ENCODE measurements around the gene CRYGN.

The CRYGN gene

DNA sequence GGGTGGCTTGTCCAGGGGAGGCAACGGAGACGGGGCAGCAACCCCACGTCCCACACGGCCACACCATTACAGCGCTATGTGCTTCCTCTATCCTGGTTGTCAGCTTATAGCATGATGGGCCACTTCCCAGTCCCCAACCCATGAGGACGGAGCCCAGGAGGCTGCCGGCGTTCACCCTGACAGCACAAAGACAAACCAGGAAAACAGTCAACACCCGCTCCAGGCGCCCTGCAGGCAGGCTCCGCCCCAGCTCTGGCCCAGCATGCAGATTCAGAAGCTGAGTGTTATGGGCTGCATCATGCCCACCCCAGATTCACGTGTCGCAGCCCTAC is 44.9 kb downstream of the CRYGN start:
- Histone ChIP-seq H3F3A (ENCODE audit: low read depth) (no peaks in the 10 kb centered on the region), H3K4me2 (ENCODE audit: low read depth, low read length, poor library complexity, severe bottlenecking) (no peak overlapping the region), H3K9me3 (ENCODE audit: insufficient read depth, low read depth, low read length) (no peaks in the 10 kb centered on the region), H3K4me3 (ENCODE audit: low read length, poor library complexity, severe bottlenecking) (no peak overlapping the region), H4K20me1 (ENCODE audit: insufficient read depth, low read length, poor library complexity, severe bottlenecking) (no peaks in the 10 kb centered on the region), H3K9ac (ENCODE audit: low read depth, low read length, poor library complexity, severe bottlenecking) (no peak overlapping the region), H3K9me2 (replicated peaks; ENCODE audit: low read depth, low read length) (no peaks in the 10 kb centered on the region), H3K79me2 (ENCODE audit: insufficient read depth, low read length) (no peaks in the 10 kb centered on the region), H3K27me3 (ENCODE audit: insufficient read depth, low read length, poor library complexity, severe bottlenecking) (no peaks in the 10 kb centered on the region), H3K36me3 (ENCODE audit: insufficient read depth, low read length) (no peaks in the 10 kb centered on the region), H2AFZ (ENCODE audit: low read length) (no peak overlapping the region), H3K4me1 (ENCODE audit: insufficient read depth, low read length, poor library complexity, severe bottlenecking) (peaks cover 11% of the 10 kb centered on the region)
- TF ChIP-seq, protein P1, sequence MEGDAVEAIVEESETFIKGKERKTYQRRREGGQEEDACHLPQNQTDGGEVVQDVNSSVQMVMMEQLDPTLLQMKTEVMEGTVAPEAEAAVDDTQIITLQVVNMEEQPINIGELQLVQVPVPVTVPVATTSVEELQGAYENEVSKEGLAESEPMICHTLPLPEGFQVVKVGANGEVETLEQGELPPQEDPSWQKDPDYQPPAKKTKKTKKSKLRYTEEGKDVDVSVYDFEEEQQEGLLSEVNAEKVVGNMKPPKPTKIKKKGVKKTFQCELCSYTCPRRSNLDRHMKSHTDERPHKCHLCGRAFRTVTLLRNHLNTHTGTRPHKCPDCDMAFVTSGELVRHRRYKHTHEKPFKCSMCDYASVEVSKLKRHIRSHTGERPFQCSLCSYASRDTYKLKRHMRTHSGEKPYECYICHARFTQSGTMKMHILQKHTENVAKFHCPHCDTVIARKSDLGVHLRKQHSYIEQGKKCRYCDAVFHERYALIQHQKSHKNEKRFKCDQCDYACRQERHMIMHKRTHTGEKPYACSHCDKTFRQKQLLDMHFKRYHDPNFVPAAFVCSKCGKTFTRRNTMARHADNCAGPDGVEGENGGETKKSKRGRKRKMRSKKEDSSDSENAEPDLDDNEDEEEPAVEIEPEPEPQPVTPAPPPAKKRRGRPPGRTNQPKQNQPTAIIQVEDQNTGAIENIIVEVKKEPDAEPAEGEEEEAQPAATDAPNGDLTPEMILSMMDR (conservative IDR thresholded peaks at IDR 0.05; ENCODE audit: low read length), result no peak
- TF ChIP-seq EZH2phosphoT487 (IDR thresholded peaks at IDR 0.05; ENCODE audit: borderline replicate concordance), result no peak

DNA sequence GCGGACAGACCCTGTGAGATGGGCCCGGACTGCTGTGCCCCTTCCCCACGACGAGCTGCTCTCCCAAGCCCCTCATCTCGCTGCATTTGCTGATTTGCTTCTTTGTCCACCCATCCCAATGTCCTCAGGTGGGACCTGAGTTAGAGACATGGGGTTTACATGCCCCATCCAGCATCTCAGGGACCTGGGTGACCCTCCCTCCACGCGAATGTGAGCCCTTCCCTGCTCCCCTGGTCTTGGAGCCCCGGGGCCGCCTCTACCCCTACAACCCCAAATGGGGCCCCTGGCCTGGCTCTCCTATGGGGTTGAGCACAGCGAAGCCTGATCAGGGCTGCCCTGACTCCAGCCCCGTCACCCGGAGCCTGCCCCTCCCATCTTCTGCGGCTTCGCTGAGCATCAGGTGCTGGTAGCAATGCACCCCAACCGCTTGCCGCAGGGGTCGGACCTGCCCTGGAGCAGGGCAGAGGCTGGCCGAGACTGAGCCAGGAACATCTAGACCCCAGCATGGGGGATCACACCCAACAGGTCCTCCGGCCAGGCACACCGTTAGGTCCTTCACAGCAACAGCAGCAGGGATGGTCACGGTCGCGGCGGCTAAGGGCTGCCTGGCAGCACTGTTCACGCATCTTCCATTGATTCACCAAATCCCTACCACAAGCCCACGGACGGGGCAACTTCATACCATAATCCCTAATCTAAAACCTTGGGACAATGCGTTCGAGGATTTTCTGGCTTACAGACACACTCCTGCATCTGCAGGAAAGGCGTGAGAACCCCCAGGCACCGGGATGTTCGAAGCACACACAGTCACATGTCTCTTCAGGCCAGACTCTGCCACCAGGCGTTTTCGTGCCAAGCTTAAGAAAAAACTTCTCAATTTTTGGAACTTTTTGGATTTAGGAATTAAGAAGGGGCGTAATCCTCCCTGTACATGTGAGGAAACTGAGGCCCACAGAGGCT is 45.6 kb downstream of the CRYGN start:
- Histone ChIP-seq H4K20me1 (ENCODE audit: insufficient read depth, low read length, poor library complexity, severe bottlenecking) (no peaks in the 10 kb centered on the region), H2AFZ (ENCODE audit: low read length) (no peak overlapping the region), H3K4me3 (ENCODE audit: low read length, poor library complexity, severe bottlenecking) (no peak overlapping the region), H3K9ac (ENCODE audit: low read depth, low read length, poor library complexity, severe bottlenecking) (no peak overlapping the region), H3K4me2 (ENCODE audit: low read depth, low read length, poor library complexity, severe bottlenecking) (peak overlapping the region; percentile 31), H3K79me2 (ENCODE audit: insufficient read depth, low read length) (no peaks in the 10 kb centered on the region), H3F3A (ENCODE audit: low read depth) (no peaks in the 10 kb centered on the region), H3K9me3 (ENCODE audit: insufficient read depth, low read depth, low read length) (no peaks in the 10 kb centered on the region), H3K36me3 (ENCODE audit: insufficient read depth, low read length) (no peaks in the 10 kb centered on the region), H3K27me3 (ENCODE audit: insufficient read depth, low read length, poor library complexity, severe bottlenecking) (no peaks in the 10 kb centered on the region), H3K4me1 (ENCODE audit: insufficient read depth, low read length, poor library complexity, severe bottlenecking) (peaks cover 11% of the 10 kb centered on the region), H3K9me2 (replicated peaks; ENCODE audit: low read depth, low read length) (no peaks in the 10 kb centered on the region)
- TF ChIP-seq EZH2phosphoT487 (IDR thresholded peaks at IDR 0.05; ENCODE audit: borderline replicate concordance), result no peak
- TF ChIP-seq, protein P1 (conservative IDR thresholded peaks at IDR 0.05; ENCODE audit: low read length), result no peak

DNA sequence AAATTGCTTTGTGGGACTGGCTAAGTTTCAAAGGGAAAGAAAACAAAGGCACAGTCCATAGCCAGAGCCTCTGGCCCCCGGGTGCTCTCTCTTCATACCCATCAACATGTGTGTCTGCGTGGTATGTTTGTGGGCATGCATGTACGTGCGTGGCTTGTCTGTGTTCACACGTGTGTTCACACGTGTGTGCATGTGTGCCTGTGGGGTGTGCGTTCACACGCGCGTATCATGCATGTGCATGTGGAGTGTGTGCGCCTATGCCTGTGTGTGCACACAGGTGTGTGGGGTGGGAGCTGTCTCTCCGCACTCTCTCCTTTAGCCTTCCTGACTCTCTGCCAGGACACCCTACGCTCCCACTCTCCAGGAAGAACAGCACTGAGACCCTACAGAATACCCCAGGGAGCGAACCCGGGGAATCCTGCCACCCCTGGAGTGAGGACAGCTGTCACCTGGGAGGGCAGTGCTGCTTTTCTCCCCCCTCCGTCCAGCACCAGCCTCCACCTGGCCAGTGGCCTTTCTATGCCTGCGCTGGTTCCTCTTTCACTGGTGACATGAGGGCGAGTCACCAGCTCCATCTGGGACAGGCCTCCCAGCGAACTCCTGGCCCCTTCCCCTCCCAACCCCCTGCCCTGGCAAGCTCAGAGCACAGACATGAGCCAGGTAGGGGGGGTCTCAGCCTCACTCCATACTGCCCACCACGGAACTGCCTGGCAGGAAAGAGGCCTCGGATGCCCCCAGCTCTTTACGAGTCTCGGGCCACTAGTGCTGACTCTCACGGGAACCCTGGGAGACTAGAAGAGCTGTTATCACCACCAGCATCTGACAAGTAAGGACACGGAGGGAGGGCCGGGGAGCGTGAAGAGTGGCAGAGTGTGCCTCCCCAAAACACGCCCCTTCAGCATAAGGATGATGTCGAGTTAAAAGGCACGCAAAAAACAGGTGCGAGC is 46.6 kb downstream of the CRYGN start:
- H3K4me2 ChIP-seq (ENCODE audit: low read depth, low read length, poor library complexity, severe bottlenecking), result peak overlapping the region; percentile 31
- H3K79me2 ChIP-seq (ENCODE audit: insufficient read depth, low read length), result no peaks in the 10 kb centered on the region
- no peaks in the 10 kb centered on the region for H3K9me3 ChIP-seq (ENCODE audit: insufficient read depth, low read depth, low read length)
- H4K20me1 ChIP-seq (ENCODE audit: insufficient read depth, low read length, poor library complexity, severe bottlenecking), result no peaks in the 10 kb centered on the region
- H3K36me3 ChIP-seq (ENCODE audit: insufficient read depth, low read length), result no peaks in the 10 kb centered on the region
- no peak overlapping the region for H2AFZ ChIP-seq (ENCODE audit: low read length)
- no peaks in the 10 kb centered on the region for H3K27me3 ChIP-seq (ENCODE audit: insufficient read depth, low read length, poor library complexity, severe bottlenecking)
- no peaks in the 10 kb centered on the region for H3F3A ChIP-seq (ENCODE audit: low read depth)
- peaks cover 11% of the 10 kb centered on the region for H3K4me1 ChIP-seq (ENCODE audit: insufficient read depth, low read length, poor library complexity, severe bottlenecking)
- H3K4me3 ChIP-seq (ENCODE audit: low read length, poor library complexity, severe bottlenecking), result no peak overlapping the region
- TF ChIP-seq EZH2phosphoT487 (IDR thresholded peaks at IDR 0.05; ENCODE audit: borderline replicate concordance), result no peak
- TF ChIP-seq, protein P1 (conservative IDR thresholded peaks at IDR 0.05; ENCODE audit: low read length), result no peak
- H3K9me2 ChIP-seq (replicated peaks; ENCODE audit: low read depth, low read length), result no peaks in the 10 kb centered on the region
- no peak overlapping the region for H3K9ac ChIP-seq (ENCODE audit: low read depth, low read length, poor library complexity, severe bottlenecking)

Data from Loucy (cell line).